Osteoblast (primary cell): ENCODE measurements around the gene CATSPER2. TPM values are rescaled to one million over a fixed set of nuclear protein-coding genes. Genes with fewer than 3 reads are reported as not detected.
"Not testable (repeated sequence)": the region's sequence is repeated elsewhere in the genome, so short reads cannot be mapped to it uniquely, and the experiment has no call there.

Experiments used
- DNase-seq: peaks from one replicate; pipeline ENCODE4 v3.0.0; 2011; ENCODE audit warnings: low spot score, mixed read lengths; ENCODE audit not compliant: insufficient read length; ENCODE audit errors: missing footprints
- H2AFZ ChIP-seq: 2 replicates; pipeline ENCODE4 v1.6.0; 2011; ENCODE audit warnings: mild to moderate bottlenecking, low read length
- H3K27ac ChIP-seq: 2 replicates; pipeline ENCODE4 v1.5.1; 2011; ENCODE audit warnings: mild to moderate bottlenecking, low read depth, low read length, moderate library complexity
- H3K27me3 ChIP-seq: 2 replicates; pipeline ENCODE4 v1.6.0; 2012; ENCODE audit warnings: mild to moderate bottlenecking, control low read depth, inconsistent platforms, low read length, moderate library complexity; ENCODE audit not compliant: insufficient read depth
- H3K36me3 ChIP-seq: 2 replicates; pipeline ENCODE4 v1.5.1; 2011; ENCODE audit warnings: mild to moderate bottlenecking, low read length, control low read depth, moderate library complexity; ENCODE audit not compliant: insufficient read depth
- H3K4me1 ChIP-seq: 2 replicates; pipeline ENCODE4 v1.5.1; 2011; ENCODE audit warnings: mild to moderate bottlenecking, low read length, control low read depth, moderate library complexity; ENCODE audit not compliant: insufficient read depth
- H3K4me2 ChIP-seq: 2 replicates; pipeline ENCODE4 v1.6.0; 2011; ENCODE audit warnings: mild to moderate bottlenecking, low read length; ENCODE audit not compliant: insufficient read depth
- H3K4me3 ChIP-seq: fragments of 200-600 bp; sonication (generic); 3 replicates; pipeline ENCODE4 v1.5.1; 2012; ENCODE audit warnings: mild to moderate bottlenecking, low read length, inconsistent platforms; ENCODE audit not compliant: insufficient read depth
- H3K79me2 ChIP-seq: 2 replicates; pipeline ENCODE4 v1.6.0; 2012; ENCODE audit warnings: mild to moderate bottlenecking, low read length, control low read depth, inconsistent platforms; ENCODE audit not compliant: insufficient read depth
- H3K9me3 ChIP-seq: 2 replicates; pipeline ENCODE4 v1.5.1; 2011; ENCODE audit warnings: low read depth, low read length, control low read depth
- H4K20me1 ChIP-seq: 2 replicates; pipeline ENCODE4 v1.6.0; 2012; ENCODE audit warnings: mild to moderate bottlenecking, low read length, control low read depth; ENCODE audit not compliant: insufficient read depth
- total RNA-seq: library from RNA; depleted of rRNA; stranded (reverse); fragments of >200 nt; gene quantifications from 2 replicates; pipeline ENCODE4 v1.2.3, GENCODE V29; 2012

The CATSPER2 gene
- total RNA-seq, 1 donor: 1.1 TPM

- H3K27ac ChIP-seq, H4K20me1 ChIP-seq, H3K4me3 ChIP-seq, DNase-seq, H3K36me3 ChIP-seq, H3K4me1 ChIP-seq, H3K9me3 ChIP-seq, H3K79me2 ChIP-seq, H3K27me3 ChIP-seq, H3K4me2 ChIP-seq, H2AFZ ChIP-seq: not testable (repeated sequence)
Observed at GRCh38 chr15:43617750-43618149, 30.9 kb downstream of the CATSPER2 start.

DNA sequence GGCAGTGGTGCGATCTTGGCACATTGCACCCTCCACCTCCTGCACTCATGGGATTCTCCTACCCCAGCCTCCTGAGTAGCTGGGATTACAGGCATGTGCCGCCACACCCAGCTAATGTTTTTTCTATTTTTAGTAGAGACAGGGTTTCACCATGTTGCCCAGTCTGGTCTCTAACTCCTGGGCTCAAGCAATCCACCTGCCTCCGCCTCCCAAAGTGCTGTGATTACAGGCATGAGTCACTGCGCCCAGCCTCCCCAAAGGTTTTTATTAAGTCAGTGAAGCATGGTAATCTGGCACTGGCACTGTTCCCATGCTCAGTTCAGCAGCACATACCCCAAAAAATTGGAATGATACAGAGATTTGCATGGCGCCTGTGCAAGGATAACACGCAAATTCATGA lies 46.4 kb downstream of the CATSPER2 start:
- not testable (repeated sequence) for DNase-seq, H3K27ac ChIP-seq, H3K4me2 ChIP-seq, H3K9me3 ChIP-seq, H3K79me2 ChIP-seq, H3K36me3 ChIP-seq, H3K27me3 ChIP-seq, H3K4me1 ChIP-seq, H2AFZ ChIP-seq, H4K20me1 ChIP-seq, H3K4me3 ChIP-seq

GRCh38 chr15:43600200-43600599 lies 48.4 kb downstream of the CATSPER2 start:
- not testable (repeated sequence) for H2AFZ ChIP-seq, H3K27ac ChIP-seq, H3K9me3 ChIP-seq, H4K20me1 ChIP-seq, H3K4me2 ChIP-seq, H3K36me3 ChIP-seq, H3K4me3 ChIP-seq, H3K4me1 ChIP-seq, H3K79me2 ChIP-seq, H3K27me3 ChIP-seq, DNase-seq

GRCh38 chr15:43599131-43599530 lies 49.5 kb downstream of the CATSPER2 start:
- H3K36me3 ChIP-seq, H3K4me1 ChIP-seq, DNase-seq, H3K27me3 ChIP-seq, H3K9me3 ChIP-seq, H3K79me2 ChIP-seq, H3K27ac ChIP-seq, H4K20me1 ChIP-seq, H3K4me3 ChIP-seq, H3K4me2 ChIP-seq, H2AFZ ChIP-seq: not testable (repeated sequence)

DNA sequence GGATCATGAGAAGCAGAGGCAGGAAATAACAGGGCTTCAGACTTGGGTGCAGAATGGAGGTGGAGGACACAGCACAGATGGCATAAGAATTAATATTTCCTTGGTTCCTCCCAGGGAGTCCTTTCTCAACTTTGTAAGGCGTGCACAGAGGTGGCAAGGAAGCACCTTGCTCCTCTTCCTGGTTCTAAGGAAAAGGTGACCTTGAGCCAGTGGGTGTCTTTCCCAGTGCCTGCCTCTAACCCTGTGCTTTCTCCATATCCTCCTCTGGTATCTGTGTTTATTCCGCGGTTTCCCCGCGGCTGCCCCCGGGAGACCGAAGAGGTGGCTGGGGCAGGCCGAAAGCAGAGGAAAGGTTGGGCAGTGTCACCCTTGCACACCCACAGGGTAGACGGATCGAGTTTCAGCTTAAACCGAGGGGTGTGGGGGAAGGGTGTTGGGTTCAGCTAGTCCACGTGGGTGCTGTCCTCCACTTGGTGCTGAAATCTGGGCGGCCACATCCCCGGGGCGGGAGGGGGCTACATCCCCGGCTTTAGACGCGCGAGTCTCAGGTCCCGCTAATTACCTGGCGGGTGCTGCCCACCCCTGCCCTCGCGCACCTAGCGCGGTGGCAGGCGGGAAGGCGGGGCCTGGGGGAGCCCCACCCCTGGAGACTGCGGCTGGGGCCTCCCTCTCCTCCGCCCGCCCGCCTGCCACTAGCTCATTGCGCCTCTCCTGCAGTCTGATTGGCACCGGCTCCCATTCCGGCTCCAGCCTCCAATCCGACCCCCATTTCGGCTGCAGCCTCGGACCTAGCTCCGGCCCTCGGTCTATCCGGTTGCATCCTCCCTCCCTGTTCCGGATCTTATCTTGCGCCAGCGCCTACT lies 55.1 kb downstream of the CATSPER2 start, which contains the start of gene CKMT1B:
CKMT1B (plus strand) TSS at position 700 of the 863 bp plus-strand sequence. CDS start 192 bp downstream, outside the sequence.
- not testable (repeated sequence) for H3K4me2 ChIP-seq, H4K20me1 ChIP-seq, H3K27ac ChIP-seq, H3K27me3 ChIP-seq, H3K4me1 ChIP-seq, H3K9me3 ChIP-seq, H3K36me3 ChIP-seq, DNase-seq, H2AFZ ChIP-seq, H3K4me3 ChIP-seq, H3K79me2 ChIP-seq

GRCh38 chr15:43592841-43593240 lies 55.8 kb downstream of the CATSPER2 start:
- H3K4me1 ChIP-seq, H3K9me3 ChIP-seq, H4K20me1 ChIP-seq, H3K4me3 ChIP-seq, H3K4me2 ChIP-seq, H2AFZ ChIP-seq, H3K27ac ChIP-seq, DNase-seq, H3K36me3 ChIP-seq, H3K79me2 ChIP-seq, H3K27me3 ChIP-seq: not testable (repeated sequence)

DNA sequence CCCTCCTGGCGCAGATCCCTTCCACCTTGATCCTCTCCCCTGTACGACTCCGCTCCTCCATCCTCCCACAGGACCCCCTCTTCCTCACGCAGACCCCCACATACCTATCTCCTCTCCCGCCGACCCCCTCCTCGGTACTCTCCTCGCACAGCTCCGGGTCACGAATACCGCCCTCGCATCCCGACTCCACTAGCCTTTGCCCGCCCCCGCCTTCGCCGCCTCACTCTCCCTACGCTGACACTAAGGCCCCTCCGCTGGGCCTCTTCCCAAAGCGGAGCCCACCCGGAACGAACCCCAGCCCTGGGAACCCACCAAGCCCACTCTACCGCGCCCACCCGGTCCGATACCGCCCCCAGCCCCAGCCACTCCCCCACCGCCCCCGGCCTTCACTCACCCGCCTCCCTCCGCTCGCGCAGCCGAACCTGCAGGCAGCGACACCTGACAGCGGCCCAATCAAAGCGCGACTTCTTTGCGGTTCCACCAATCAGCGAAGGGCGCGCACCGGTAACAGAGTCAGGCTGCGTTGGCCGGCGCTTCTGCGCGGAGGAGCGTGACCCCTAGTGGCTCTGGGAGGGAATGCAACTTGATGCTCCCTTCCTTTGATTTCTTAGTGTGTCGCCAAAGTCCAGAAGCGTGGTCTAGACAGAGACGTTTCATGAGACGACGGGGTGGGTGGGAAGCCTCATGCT lies 58.7 kb downstream of the CATSPER2 start, which contains the start of gene PPIP5K1:
PPIP5K1 (minus strand) TSS at position 431 of the 689 bp plus-strand sequence. CDS start 5,704 bp downstream, outside the sequence.
- H3K36me3 ChIP-seq: not testable (repeated sequence)

More for the DNA sequence above, 58.7 kb downstream of the CATSPER2 start, which contains the start of gene PPIP5K1:
- not testable (repeated sequence) for H3K27me3 ChIP-seq, H3K9me3 ChIP-seq, H3K79me2 ChIP-seq, H3K4me2 ChIP-seq, H3K4me1 ChIP-seq, H3K4me3 ChIP-seq, DNase-seq, H3K27ac ChIP-seq, H4K20me1 ChIP-seq, H2AFZ ChIP-seq
